T-helper 2 cell treated with Interferon-gamma antibody and Interleukin-4, amounts not matched to agents 5 μg/mL and 100 μg/mL, for 36 hours (primary cell): ENCODE results near the gene PGLYRP2.

ENCODE experiments used
- DNase-seq: peaks from one replicate; pipeline ENCODE4 v3.0.0; 2021; ENCODE audit warnings: low spot score
- H3K27ac Mint-ChIP-seq: one replicate; pipeline ENCODE4 v1.8.0; 2021; ENCODE audit warnings: mild to moderate bottlenecking, mixed read lengths
- H3K27me3 Mint-ChIP-seq: one replicate; pipeline ENCODE4 v1.8.0; 2021; ENCODE audit warnings: low read depth, mixed read lengths
- H3K36me3 Mint-ChIP-seq: one replicate; pipeline ENCODE4 v1.8.0; 2021; ENCODE audit warnings: low read depth, mixed read lengths
- H3K4me1 Mint-ChIP-seq: one replicate; pipeline ENCODE4 v1.8.0; 2021; ENCODE audit warnings: low read depth, mixed read lengths
- H3K4me3 Mint-ChIP-seq: one replicate; pipeline ENCODE4 v1.8.0; 2022; ENCODE audit warnings: mild to moderate bottlenecking, moderate library complexity, mixed read lengths
- H3K9me3 Mint-ChIP-seq: one replicate; pipeline ENCODE4 v1.8.0; 2021; ENCODE audit warnings: mixed read lengths

Gene PGLYRP2

GRCh38 chr19:15424692-15425272 is 54.5 kb downstream of the PGLYRP2 start:
- DNase-seq: no peak
- H3K4me3 Mint-ChIP-seq: no peak overlapping the region
- no peak overlapping the region for H3K27ac Mint-ChIP-seq
- no peaks in the 10 kb centered on the region for H3K27me3 Mint-ChIP-seq
- peaks cover 5% of the 10 kb centered on the region for H3K9me3 Mint-ChIP-seq
- H3K4me1 Mint-ChIP-seq: peaks cover 4% of the 10 kb centered on the region
- H3K36me3 Mint-ChIP-seq: peaks cover 46% of the 10 kb centered on the region

DNA sequence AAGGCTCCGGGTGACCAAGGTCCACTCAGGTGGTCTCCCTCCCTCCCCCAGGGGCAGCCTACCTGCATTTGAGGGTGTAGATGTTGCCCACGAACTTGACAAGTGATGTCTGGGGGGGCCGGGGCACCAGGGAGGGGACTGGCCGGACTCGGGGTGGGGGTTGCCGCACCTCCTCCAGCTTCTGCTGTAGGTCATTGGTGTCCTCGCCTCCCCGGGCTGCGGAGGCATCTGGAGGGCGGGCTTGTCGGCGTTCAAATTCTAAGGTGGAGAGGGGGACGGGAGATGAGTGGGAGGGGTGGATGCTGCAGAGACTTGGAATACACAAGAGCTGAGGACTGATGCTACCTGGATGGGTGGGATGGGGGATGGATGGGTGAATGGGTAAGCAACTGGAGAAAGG is 55.2 kb downstream of the PGLYRP2 start:
- Mint-ChIP-seq H3K36me3 (peaks cover 46% of the 10 kb centered on the region), H3K9me3 (peaks cover 5% of the 10 kb centered on the region), H3K4me3 (no peak overlapping the region), H3K27ac (no peak overlapping the region), H3K27me3 (no peaks in the 10 kb centered on the region), H3K4me1 (peaks cover 9% of the 10 kb centered on the region)
- no peak for DNase-seq

- Mint-ChIP-seq H3K36me3 (peaks cover 48% of the 10 kb centered on the region), H3K9me3 (peaks cover 5% of the 10 kb centered on the region), H3K4me3 (no peak overlapping the region)
Observed at GRCh38 chr19:15423130-15423529, 56.2 kb downstream of the PGLYRP2 start.

GRCh38 chr19:15422296-15423075 is 56.8 kb downstream of the PGLYRP2 start:
- Mint-ChIP-seq H3K4me1 (peaks cover 15% of the 10 kb centered on the region), H3K36me3 (peaks cover 46% of the 10 kb centered on the region), H3K27ac (no peak overlapping the region), H3K9me3 (peaks cover 5% of the 10 kb centered on the region), H3K4me3 (no peak overlapping the region), H3K27me3 (no peaks in the 10 kb centered on the region)
- DNase-seq: no peak

More at GRCh38 chr19:15423130-15423529, 56.2 kb downstream of the PGLYRP2 start:
- H3K4me1 Mint-ChIP-seq: peaks cover 9% of the 10 kb centered on the region
- DNase-seq: no peak
- no peak overlapping the region for H3K27ac Mint-ChIP-seq
- H3K27me3 Mint-ChIP-seq: no peaks in the 10 kb centered on the region

- Mint-ChIP-seq H3K4me1 (peaks cover 22% of the 10 kb centered on the region), H3K9me3 (peaks cover 5% of the 10 kb centered on the region), H3K27me3 (no peaks in the 10 kb centered on the region), H3K27ac (no peak overlapping the region), H3K36me3 (peaks cover 39% of the 10 kb centered on the region), H3K4me3 (no peak overlapping the region)
- no peak for DNase-seq
Observed at GRCh38 chr19:15421721-15422260, 57.5 kb downstream of the PGLYRP2 start.

- Mint-ChIP-seq H3K4me1 (peaks cover 28% of the 10 kb centered on the region), H3K36me3 (peaks cover 40% of the 10 kb centered on the region), H3K27ac (no peak overlapping the region), H3K4me3 (no peak overlapping the region), H3K9me3 (peaks cover 5% of the 10 kb centered on the region), H3K27me3 (no peaks in the 10 kb centered on the region)
- no peak for DNase-seq
Observed at GRCh38 chr19:15421136-15421695, 58.1 kb downstream of the PGLYRP2 start.

DNA sequence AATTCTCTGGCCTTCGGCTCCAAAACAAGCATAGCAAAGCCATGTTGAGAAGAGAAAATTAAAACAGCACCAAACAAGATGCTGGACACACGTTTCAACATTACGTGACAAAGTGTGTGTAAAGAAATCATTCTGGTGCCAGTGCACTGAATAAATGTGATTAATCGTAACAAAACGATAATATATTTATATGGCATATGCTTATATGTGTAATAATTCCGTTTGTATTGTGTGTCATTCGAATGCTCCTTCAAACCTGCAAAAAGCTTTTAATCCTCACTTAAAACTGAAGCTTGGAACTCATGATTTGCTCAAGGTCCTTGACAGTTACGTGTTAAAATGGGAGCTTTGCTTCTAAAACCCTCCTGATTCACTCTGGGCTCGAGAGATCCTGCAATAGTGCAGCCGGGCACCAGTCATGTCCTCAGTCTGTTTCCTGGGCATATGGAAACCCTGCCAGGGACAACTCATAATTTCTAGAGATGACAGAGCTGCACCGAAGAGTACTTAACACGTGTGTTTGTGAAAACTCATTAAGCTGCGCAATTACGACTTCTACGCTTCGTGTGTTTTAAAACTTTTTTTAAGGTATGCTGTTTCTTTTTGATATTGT is 59.8 kb downstream of the PGLYRP2 start:
- Mint-ChIP-seq H3K4me1 (peaks cover 34% of the 10 kb centered on the region), H3K4me3 (peak overlapping the region; percentile 100), H3K9me3 (peaks cover 5% of the 10 kb centered on the region), H3K36me3 (peaks cover 35% of the 10 kb centered on the region), H3K27me3 (no peaks in the 10 kb centered on the region), H3K27ac (peak overlapping the region; percentile 99)
- DNase-seq: no peak
